Measurements from ENCODE around the gene XRCC4. TPM values are rescaled to one million over a fixed set of nuclear protein-coding genes. Genes with fewer than 3 reads are reported as not detected.

The XRCC4 gene
- total and polyA plus RNA-seq, 2 of the 8 experiments (the other 6 are each of a cell fraction or from before 2014, with no cell fraction given) = 3.0 to 8.3 TPM

DNA sequence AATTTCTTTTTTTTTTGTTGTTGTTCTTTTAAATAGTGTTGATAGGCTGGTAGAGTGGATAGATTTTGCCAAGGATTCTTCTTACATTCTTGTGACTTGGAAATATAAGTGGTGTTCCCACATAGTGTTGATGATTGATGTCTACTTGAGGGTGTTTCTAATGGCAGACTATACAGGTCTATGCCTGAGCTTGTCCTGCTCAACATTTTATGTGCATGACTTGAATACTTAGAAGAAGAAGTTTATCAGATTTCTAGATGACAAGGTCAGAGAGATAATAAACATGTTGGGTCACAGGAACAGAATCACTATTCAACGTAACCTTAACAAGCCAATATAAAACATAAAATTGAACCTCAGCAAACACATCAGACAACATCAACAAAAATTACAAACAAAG is 24.2 kb downstream of the XRCC4 start (continued):
- TF ChIP-seq RFX5 (IDR thresholded peaks at IDR 0.05; ENCODE audit: borderline replicate concordance, low read depth, low read length) (no peak), TAF7 (optimal IDR thresholded peaks at IDR 0.05; ENCODE audit: borderline replicate concordance, low read depth, low read length) (no peak)
- TF ChIP-seq, protein P1, sequence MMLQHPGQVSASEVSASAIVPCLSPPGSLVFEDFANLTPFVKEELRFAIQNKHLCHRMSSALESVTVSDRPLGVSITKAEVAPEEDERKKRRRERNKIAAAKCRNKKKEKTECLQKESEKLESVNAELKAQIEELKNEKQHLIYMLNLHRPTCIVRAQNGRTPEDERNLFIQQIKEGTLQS (IDR thresholded peaks at IDR 0.05; ENCODE audit: insufficient read depth, low read depth, low read length) = no peak
- TF ChIP-seq, protein P2, sequence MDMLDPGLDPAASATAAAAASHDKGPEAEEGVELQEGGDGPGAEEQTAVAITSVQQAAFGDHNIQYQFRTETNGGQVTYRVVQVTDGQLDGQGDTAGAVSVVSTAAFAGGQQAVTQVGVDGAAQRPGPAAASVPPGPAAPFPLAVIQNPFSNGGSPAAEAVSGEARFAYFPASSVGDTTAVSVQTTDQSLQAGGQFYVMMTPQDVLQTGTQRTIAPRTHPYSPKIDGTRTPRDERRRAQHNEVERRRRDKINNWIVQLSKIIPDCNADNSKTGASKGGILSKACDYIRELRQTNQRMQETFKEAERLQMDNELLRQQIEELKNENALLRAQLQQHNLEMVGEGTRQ (IDR thresholded peaks at IDR 0.05; ENCODE audit: low read length) = no peak
